Panc1 (cell line): ENCODE data around the gene HK3.

Source experiments
- POLR2AphosphoS5 ChIP-seq: IDR thresholded peaks from 2 replicates; pipeline ENCODE4 v1.6.1; 2012; ENCODE audit warnings: mild to moderate bottlenecking, low read depth, low read length, moderate library complexity
- SIN3A ChIP-seq: IDR thresholded peaks from 2 replicates; pipeline ENCODE4 v1.6.1; 2012; ENCODE audit warnings: low read depth, mild to moderate bottlenecking, low read length, moderate library complexity, borderline replicate concordance; ENCODE audit not compliant: insufficient read depth
- TF ChIP-seq, protein P1 (sequence below): fragments of 450-650 bp; IDR thresholded peaks from 2 replicates; pipeline ENCODE4 v1.5.1; 2017; ENCODE audit warnings: mild to moderate bottlenecking

GRCh38 chr5:176884571-176884890 is 14.6 kb downstream of the HK3 start:
- TF ChIP-seq, protein P1, sequence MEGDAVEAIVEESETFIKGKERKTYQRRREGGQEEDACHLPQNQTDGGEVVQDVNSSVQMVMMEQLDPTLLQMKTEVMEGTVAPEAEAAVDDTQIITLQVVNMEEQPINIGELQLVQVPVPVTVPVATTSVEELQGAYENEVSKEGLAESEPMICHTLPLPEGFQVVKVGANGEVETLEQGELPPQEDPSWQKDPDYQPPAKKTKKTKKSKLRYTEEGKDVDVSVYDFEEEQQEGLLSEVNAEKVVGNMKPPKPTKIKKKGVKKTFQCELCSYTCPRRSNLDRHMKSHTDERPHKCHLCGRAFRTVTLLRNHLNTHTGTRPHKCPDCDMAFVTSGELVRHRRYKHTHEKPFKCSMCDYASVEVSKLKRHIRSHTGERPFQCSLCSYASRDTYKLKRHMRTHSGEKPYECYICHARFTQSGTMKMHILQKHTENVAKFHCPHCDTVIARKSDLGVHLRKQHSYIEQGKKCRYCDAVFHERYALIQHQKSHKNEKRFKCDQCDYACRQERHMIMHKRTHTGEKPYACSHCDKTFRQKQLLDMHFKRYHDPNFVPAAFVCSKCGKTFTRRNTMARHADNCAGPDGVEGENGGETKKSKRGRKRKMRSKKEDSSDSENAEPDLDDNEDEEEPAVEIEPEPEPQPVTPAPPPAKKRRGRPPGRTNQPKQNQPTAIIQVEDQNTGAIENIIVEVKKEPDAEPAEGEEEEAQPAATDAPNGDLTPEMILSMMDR = no peak
- no peak for TF ChIP-seq POLR2AphosphoS5
- no peak for TF ChIP-seq SIN3A
